ENCODE results near the gene LMO7.

LMO7 gene

DNA sequence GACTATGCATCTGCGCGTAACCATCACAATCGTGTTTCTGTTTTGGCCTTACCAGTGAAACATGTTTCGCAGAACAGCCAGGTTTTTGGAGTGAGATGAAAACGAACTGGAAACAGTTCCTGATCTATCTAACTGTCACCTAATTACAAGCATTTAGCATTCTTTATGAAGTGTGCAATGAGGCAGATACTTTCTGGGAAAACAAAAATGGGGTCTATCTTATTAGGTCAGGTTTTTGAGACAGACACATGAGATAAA lies 182.8 kb downstream of the LMO7 start:
- no peak for DNase-seq (ENCODE audit: low read depth, low spot score)
- no peaks in the 10 kb centered on the region for H3K4me1 ChIP-seq (ENCODE audit: insufficient read depth, insufficient read length)
- no peaks in the 10 kb centered on the region for H3K27me3 ChIP-seq (ENCODE audit: insufficient read depth, insufficient read length)
- H3K9ac ChIP-seq (ENCODE audit: insufficient read length, low read depth) = no peak overlapping the region
- no peaks in the 10 kb centered on the region for H3K36me3 ChIP-seq (ENCODE audit: insufficient read depth, insufficient read length, low read length)
- TF ChIP-seq ZNF274 (IDR thresholded peaks at IDR 0.05; ENCODE audit: low read depth, low read length) (no peak), SUZ12 (IDR thresholded peaks at IDR 0.05; ENCODE audit: extremely low read depth, insufficient read depth, insufficient read length) (no peak), YY1 (IDR thresholded peaks at IDR 0.05; ENCODE audit: insufficient read depth, insufficient read length) (no peak)
- no peaks in the 10 kb centered on the region for H3K9me3 ChIP-seq (ENCODE audit: insufficient read depth, low read length)
- H3K4me3 ChIP-seq (ENCODE audit: insufficient read length, low read depth) = no peak overlapping the region

DNA sequence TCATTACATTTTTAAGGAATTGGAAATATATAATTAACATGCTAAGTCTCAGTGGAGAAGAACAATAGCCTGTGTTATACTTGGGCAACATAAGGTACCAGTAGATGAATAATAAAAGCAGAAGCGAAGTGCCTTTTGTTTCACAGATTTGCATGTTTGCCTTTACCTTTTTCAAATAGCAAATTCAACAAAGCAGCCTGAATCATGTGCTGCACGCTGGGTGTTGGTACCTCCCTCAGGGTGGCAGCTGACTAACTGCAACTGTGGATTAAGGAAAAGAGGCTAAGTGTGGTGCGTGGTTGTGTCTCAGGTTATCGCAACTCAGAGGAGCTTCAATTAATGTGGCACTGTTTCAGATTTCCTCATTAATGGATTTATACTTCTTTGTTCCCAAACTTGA lies 189.0 kb downstream of the LMO7 start:
- no peak for DNase-seq (ENCODE audit: low read depth, low spot score)
- Histone ChIP-seq H3K27me3 (ENCODE audit: insufficient read depth, insufficient read length) (no peaks in the 10 kb centered on the region), H3K4me1 (ENCODE audit: insufficient read depth, insufficient read length) (no peaks in the 10 kb centered on the region), H3K4me3 (ENCODE audit: insufficient read length, low read depth) (no peak overlapping the region), H3K36me3 (ENCODE audit: insufficient read depth, insufficient read length, low read length) (no peaks in the 10 kb centered on the region), H3K9ac (ENCODE audit: insufficient read length, low read depth) (no peak overlapping the region), H3K9me3 (ENCODE audit: insufficient read depth, low read length) (no peaks in the 10 kb centered on the region)
- no peak for TF ChIP-seq ZNF274 (IDR thresholded peaks at IDR 0.05; ENCODE audit: low read depth, low read length)
- TF ChIP-seq SUZ12 (IDR thresholded peaks at IDR 0.05; ENCODE audit: extremely low read depth, insufficient read depth, insufficient read length) = no peak
- TF ChIP-seq YY1 (IDR thresholded peaks at IDR 0.05; ENCODE audit: insufficient read depth, insufficient read length) = no peak

DNA sequence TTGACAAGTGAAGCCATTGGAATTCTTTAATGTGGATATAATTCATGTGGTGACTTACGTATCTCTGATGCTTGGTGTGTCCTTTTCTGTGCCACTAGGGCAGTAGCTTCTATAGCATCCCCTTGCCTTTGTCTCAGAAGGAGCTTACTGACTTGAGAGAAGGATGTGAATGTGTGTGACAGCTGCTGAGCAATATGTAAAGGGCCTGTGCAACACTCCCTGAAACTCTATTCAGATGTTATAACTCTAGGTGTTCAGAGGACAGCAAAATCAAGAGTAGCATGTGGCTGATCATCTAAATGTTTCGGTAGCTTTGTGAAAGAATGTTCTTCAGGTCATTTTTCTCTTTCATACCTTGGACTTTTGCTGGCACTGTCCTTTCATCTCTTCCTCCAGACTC lies 189.5 kb downstream of the LMO7 start:
- Histone ChIP-seq H3K4me3 (ENCODE audit: insufficient read length, low read depth) (no peak overlapping the region), H3K9me3 (ENCODE audit: insufficient read depth, low read length) (no peaks in the 10 kb centered on the region), H3K9ac (ENCODE audit: insufficient read length, low read depth) (no peak overlapping the region), H3K4me1 (ENCODE audit: insufficient read depth, insufficient read length) (no peaks in the 10 kb centered on the region), H3K27me3 (ENCODE audit: insufficient read depth, insufficient read length) (no peaks in the 10 kb centered on the region), H3K36me3 (ENCODE audit: insufficient read depth, insufficient read length, low read length) (no peaks in the 10 kb centered on the region)
- DNase-seq (ENCODE audit: low read depth, low spot score) = no peak
- TF ChIP-seq SUZ12 (IDR thresholded peaks at IDR 0.05; ENCODE audit: extremely low read depth, insufficient read depth, insufficient read length) = no peak
- no peak for TF ChIP-seq ZNF274 (IDR thresholded peaks at IDR 0.05; ENCODE audit: low read depth, low read length)
- no peak for TF ChIP-seq YY1 (IDR thresholded peaks at IDR 0.05; ENCODE audit: insufficient read depth, insufficient read length)

DNA sequence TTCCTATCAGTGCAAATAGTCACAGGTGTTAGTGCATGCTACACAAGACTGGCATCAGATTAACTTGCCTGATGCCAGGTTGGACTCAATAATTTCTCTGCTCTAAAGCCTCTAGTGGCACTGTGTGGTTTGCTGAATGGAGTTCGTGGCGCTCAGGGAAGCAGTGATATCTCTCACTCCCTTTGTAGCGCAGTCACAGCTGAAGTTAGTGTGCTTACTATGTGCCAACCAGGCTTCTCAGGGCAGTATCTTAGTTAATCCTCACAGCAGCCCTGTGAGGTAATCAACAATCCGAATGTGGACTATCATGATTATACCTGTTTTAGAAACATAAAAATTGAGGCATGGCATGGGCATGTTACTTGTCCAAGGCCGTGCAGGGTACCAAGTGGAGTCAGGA lies 190.3 kb downstream of the LMO7 start:
- H3K9me3 ChIP-seq (ENCODE audit: insufficient read depth, low read length) = no peaks in the 10 kb centered on the region
- no peaks in the 10 kb centered on the region for H3K4me1 ChIP-seq (ENCODE audit: insufficient read depth, insufficient read length)
- no peaks in the 10 kb centered on the region for H3K27me3 ChIP-seq (ENCODE audit: insufficient read depth, insufficient read length)
- no peak overlapping the region for H3K4me3 ChIP-seq (ENCODE audit: insufficient read length, low read depth)
- no peaks in the 10 kb centered on the region for H3K36me3 ChIP-seq (ENCODE audit: insufficient read depth, insufficient read length, low read length)
- no peak overlapping the region for H3K9ac ChIP-seq (ENCODE audit: insufficient read length, low read depth)
- no peak for DNase-seq (ENCODE audit: low read depth, low spot score)
- no peak for TF ChIP-seq ZNF274 (IDR thresholded peaks at IDR 0.05; ENCODE audit: low read depth, low read length)
- no peak for TF ChIP-seq YY1 (IDR thresholded peaks at IDR 0.05; ENCODE audit: insufficient read depth, insufficient read length)
- no peak for TF ChIP-seq SUZ12 (IDR thresholded peaks at IDR 0.05; ENCODE audit: extremely low read depth, insufficient read depth, insufficient read length)

DNA sequence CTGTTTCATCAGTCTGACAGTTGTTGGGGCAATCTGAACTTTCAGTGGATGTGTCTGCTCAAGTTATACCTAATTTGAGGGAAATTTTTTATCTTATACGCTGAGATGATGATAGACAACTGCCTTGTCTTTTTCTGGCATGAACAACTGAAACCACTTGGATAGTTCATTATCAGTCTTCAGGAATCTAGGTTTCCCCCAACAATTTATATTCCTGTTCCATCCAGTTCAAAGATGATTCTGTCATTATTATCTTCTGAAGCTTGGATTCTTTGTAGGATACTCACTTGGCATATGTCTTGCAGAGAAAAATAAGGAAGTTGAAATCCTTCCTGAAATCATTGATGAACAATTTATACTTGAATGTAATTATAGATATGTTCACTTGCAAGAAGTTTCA lies 193.7 kb downstream of the LMO7 start:
- H3K4me3 ChIP-seq (ENCODE audit: insufficient read length, low read depth) = no peak overlapping the region
- no peak for DNase-seq (ENCODE audit: low read depth, low spot score)
- no peak overlapping the region for H3K9ac ChIP-seq (ENCODE audit: insufficient read length, low read depth)
- H3K9me3 ChIP-seq (ENCODE audit: insufficient read depth, low read length) = no peaks in the 10 kb centered on the region
- no peaks in the 10 kb centered on the region for H3K36me3 ChIP-seq (ENCODE audit: insufficient read depth, insufficient read length, low read length)
- H3K4me1 ChIP-seq (ENCODE audit: insufficient read depth, insufficient read length) = no peaks in the 10 kb centered on the region
- TF ChIP-seq ZNF274 (IDR thresholded peaks at IDR 0.05; ENCODE audit: low read depth, low read length) = no peak
- TF ChIP-seq YY1 (IDR thresholded peaks at IDR 0.05; ENCODE audit: insufficient read depth, insufficient read length) = no peak
- TF ChIP-seq SUZ12 (IDR thresholded peaks at IDR 0.05; ENCODE audit: extremely low read depth, insufficient read depth, insufficient read length) = no peak
- no peaks in the 10 kb centered on the region for H3K27me3 ChIP-seq (ENCODE audit: insufficient read depth, insufficient read length)

DNA sequence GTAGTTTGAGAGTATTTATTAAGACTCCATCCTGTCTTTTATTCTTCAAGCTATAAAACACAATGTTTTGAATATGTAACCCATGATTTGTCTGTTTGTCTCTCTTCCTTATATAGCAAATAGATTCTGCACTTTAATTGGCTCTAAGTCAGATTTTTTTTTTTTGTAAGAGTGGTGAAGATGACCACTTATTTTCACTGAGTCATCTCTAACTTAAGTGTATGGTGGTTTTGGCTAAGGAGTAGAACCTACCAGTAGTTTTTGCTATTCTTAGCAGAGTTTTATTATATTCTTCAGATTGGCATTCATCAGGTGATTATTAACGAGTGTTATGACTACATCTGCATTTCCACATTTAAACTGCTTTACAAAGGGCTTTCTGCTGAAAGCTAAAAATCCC lies 194.7 kb downstream of the LMO7 start:
- DNase-seq (ENCODE audit: low read depth, low spot score) = no peak
- no peak overlapping the region for H3K9ac ChIP-seq (ENCODE audit: insufficient read length, low read depth)
- no peaks in the 10 kb centered on the region for H3K36me3 ChIP-seq (ENCODE audit: insufficient read depth, insufficient read length, low read length)
- no peaks in the 10 kb centered on the region for H3K9me3 ChIP-seq (ENCODE audit: insufficient read depth, low read length)
- no peak overlapping the region for H3K4me3 ChIP-seq (ENCODE audit: insufficient read length, low read depth)
- TF ChIP-seq SUZ12 (IDR thresholded peaks at IDR 0.05; ENCODE audit: extremely low read depth, insufficient read depth, insufficient read length) (no peak), ZNF274 (IDR thresholded peaks at IDR 0.05; ENCODE audit: low read depth, low read length) (no peak), YY1 (IDR thresholded peaks at IDR 0.05; ENCODE audit: insufficient read depth, insufficient read length) (no peak)
- no peaks in the 10 kb centered on the region for H3K4me1 ChIP-seq (ENCODE audit: insufficient read depth, insufficient read length)
- H3K27me3 ChIP-seq (ENCODE audit: insufficient read depth, insufficient read length) = no peaks in the 10 kb centered on the region

DNA sequence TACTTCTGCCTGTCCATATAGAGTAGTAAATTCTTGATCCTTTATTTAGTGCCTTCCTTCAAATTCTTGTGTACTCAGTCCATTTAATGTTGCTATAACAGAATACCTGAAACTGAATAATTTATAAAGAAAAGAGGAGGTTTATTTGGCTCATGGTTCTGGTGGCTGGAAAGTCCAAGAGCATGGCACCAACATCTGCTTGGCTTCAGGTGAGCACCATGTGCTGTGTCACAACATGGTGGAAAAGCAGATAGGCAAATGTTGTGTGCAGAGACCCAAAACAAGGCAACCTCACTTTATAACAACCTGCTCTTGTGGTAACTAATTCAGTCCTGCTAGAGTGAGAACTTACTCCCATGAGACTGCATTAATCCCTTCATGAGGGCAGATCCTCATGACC lies 195.3 kb downstream of the LMO7 start:
- H3K4me1 ChIP-seq (ENCODE audit: insufficient read depth, insufficient read length) = no peaks in the 10 kb centered on the region
- DNase-seq (ENCODE audit: low read depth, low spot score) = no peak
- no peak overlapping the region for H3K4me3 ChIP-seq (ENCODE audit: insufficient read length, low read depth)
- H3K9me3 ChIP-seq (ENCODE audit: insufficient read depth, low read length) = no peaks in the 10 kb centered on the region
- no peak for TF ChIP-seq YY1 (IDR thresholded peaks at IDR 0.05; ENCODE audit: insufficient read depth, insufficient read length)
- TF ChIP-seq ZNF274 (IDR thresholded peaks at IDR 0.05; ENCODE audit: low read depth, low read length) = no peak
- no peak for TF ChIP-seq SUZ12 (IDR thresholded peaks at IDR 0.05; ENCODE audit: extremely low read depth, insufficient read depth, insufficient read length)
- no peaks in the 10 kb centered on the region for H3K36me3 ChIP-seq (ENCODE audit: insufficient read depth, insufficient read length, low read length)
- H3K9ac ChIP-seq (ENCODE audit: insufficient read length, low read depth) = no peak overlapping the region
- H3K27me3 ChIP-seq (ENCODE audit: insufficient read depth, insufficient read length) = no peaks in the 10 kb centered on the region

DNA sequence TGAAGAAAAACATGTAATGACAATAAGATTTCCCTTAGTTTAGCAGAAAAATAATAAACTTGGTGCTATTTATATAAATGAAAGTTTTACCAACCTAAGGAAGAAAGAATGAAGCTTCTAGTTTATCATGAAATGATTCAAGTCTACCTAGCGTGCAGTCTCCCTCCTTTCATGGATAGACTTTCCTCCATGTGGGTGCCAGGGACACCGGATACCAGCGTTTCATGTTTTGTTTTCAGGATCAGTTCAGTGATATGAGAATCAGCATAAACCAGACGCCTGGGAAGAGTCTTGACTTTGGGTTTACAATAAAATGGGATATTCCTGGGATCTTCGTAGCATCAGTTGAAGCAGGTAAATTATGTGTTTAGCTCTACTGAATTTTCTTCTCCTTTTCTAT lies 196.7 kb downstream of the LMO7 start:
- TF ChIP-seq SUZ12 (IDR thresholded peaks at IDR 0.05; ENCODE audit: extremely low read depth, insufficient read depth, insufficient read length) = no peak
- H3K9me3 ChIP-seq (ENCODE audit: insufficient read depth, low read length) = no peaks in the 10 kb centered on the region

More for the DNA sequence above, 196.7 kb downstream of the LMO7 start:
- no peak overlapping the region for H3K4me3 ChIP-seq (ENCODE audit: insufficient read length, low read depth)
- no peak overlapping the region for H3K9ac ChIP-seq (ENCODE audit: insufficient read length, low read depth)
- no peak for DNase-seq (ENCODE audit: low read depth, low spot score)
- H3K27me3 ChIP-seq (ENCODE audit: insufficient read depth, insufficient read length) = no peaks in the 10 kb centered on the region
- no peaks in the 10 kb centered on the region for H3K4me1 ChIP-seq (ENCODE audit: insufficient read depth, insufficient read length)
- H3K36me3 ChIP-seq (ENCODE audit: insufficient read depth, insufficient read length, low read length) = no peaks in the 10 kb centered on the region

All from NT2/D1 (cell line).